Caco-2 (cell line): ENCODE measurements around the gene SLC12A7. TPM values are rescaled to one million over a fixed set of nuclear protein-coding genes. Genes with fewer than 3 reads are reported as not detected.

ENCODE experiments used
- BruUV-seq: library from RNA; stranded (reverse); fragments of 400-500 nt; replicated peaks from 2 replicates; lab custom pipeline; 2021; lab: Mats Ljungman, UMichigan
- CTCF ChIA-PET: fragments of 300-600 bp; sonication (Branson Sonifier 250); formaldehyde crosslinking; loops from one replicate; lab custom pipeline; 2022; ENCODE audit warnings: antibody characterized with exemption; lab: Charles Lee
- POLR2A ChIA-PET: fragments of 300-600 bp; sonication (Branson Sonifier 250); formaldehyde crosslinking; loops from one replicate; lab custom pipeline; 2022; ENCODE audit warnings: antibody characterized with exemption; lab: Charles Lee
- DNase-seq, 2 experiments: peaks; one replicate each; pipeline versions ENCODE4 v3.0.0 to v3.0.0-alpha.2; 2020 to 2022
- H3K27me3 ChIP-seq: replicated peaks from 2 replicates; pipeline ENCODE4 v1.6.0; 2011; ENCODE audit warnings: low read length; ENCODE audit not compliant: control insufficient read depth, insufficient read depth
- H3K36me3 ChIP-seq: 2 replicates; pipeline ENCODE4 v1.5.1; 2011; ENCODE audit warnings: low read length; ENCODE audit not compliant: control insufficient read depth, insufficient read depth
- H3K4me1 ChIP-seq: fragments of 250-450 bp; sonication (Bioruptor Pico); 2 replicates; pipeline ENCODE4 v1.5.1; 2020; ENCODE audit warnings: mild to moderate bottlenecking
- H3K4me3 ChIP-seq: 2 replicates; pipeline ENCODE4 v1.5.1; 2011; ENCODE audit warnings: low read depth, mild to moderate bottlenecking, control low read depth, low read length
- H3K9me3 ChIP-seq: fragments of 250-450 bp; sonication (Bioruptor Pico); 2 replicates; pipeline ENCODE4 v1.5.1; 2020; ENCODE audit warnings: mild to moderate bottlenecking, moderate library complexity
- H3K27ac Mint-ChIP-seq: one replicate; pipeline ENCODE4 v1.8.0; 2022; ENCODE audit warnings: mixed read lengths; ENCODE audit not compliant: unreplicated experiment
- H3K27me3 Mint-ChIP-seq: one replicate; pipeline ENCODE4 v1.8.0; 2022; ENCODE audit warnings: mixed read lengths; ENCODE audit not compliant: insufficient read depth, unreplicated experiment
- H3K36me3 Mint-ChIP-seq: one replicate; pipeline ENCODE4 v1.8.0; 2022; ENCODE audit warnings: mild to moderate bottlenecking, mixed read lengths; ENCODE audit not compliant: insufficient read depth, unreplicated experiment
- H3K4me1 Mint-ChIP-seq: one replicate; pipeline ENCODE4 v1.8.0; 2022; ENCODE audit warnings: low read depth, mixed read lengths; ENCODE audit not compliant: unreplicated experiment
- H3K4me3 Mint-ChIP-seq: one replicate; pipeline ENCODE4 v1.8.0; 2022; ENCODE audit warnings: mild to moderate bottlenecking, moderate library complexity, mixed read lengths; ENCODE audit not compliant: unreplicated experiment
- H3K9me3 Mint-ChIP-seq: one replicate; pipeline ENCODE4 v1.8.0; 2022; ENCODE audit warnings: mixed read lengths; ENCODE audit not compliant: unreplicated experiment
- CTCF ChIP-seq, 2 experiments: fragments of 200-600 bp in 1 of 2; IDR thresholded peaks; 1 replicate in 1 of 2; 2 replicates in 1 of 2; pipeline versions ENCODE4 v1.5.1 to v1.8.0; 2011 to 2022; ENCODE audit warnings: antibody characterized with exemption in 1 of 2, control low read depth in 1 of 2, inconsistent platforms in 1 of 2, low read depth in 1 of 2, low read length in 1 of 2, mild to moderate bottlenecking in 1 of 2, moderate library complexity in 1 of 2; ENCODE audit not compliant: insufficient read depth in 1 of 2, severe bottlenecking in 1 of 2, unreplicated experiment in 1 of 2
- intact Hi-C: fragments of 100-400 bp; cut with micrococcal nuclease; formaldehyde crosslinking; loops from one replicate; pipeline ENCODE4 v1.10.0; 2022; ENCODE audit not compliant: unreplicated experiment
- total RNA-seq: library from RNA; stranded (reverse); gene quantifications from 2 replicates; pipeline ENCODE4 v1.2.3, GENCODE V29; 2022

Gene SLC12A7
- total RNA-seq, 1 experiment from 2014 or later = 41.7 TPM

- intact Hi-C loops = no loop called here
- Mint-ChIP-seq H3K4me3 (no peak overlapping the region), H3K27ac (no peak overlapping the region), H3K9me3 (no peaks in the 10 kb centered on the region), H3K36me3 (no peaks in the 10 kb centered on the region), H3K27me3 (no peaks in the 10 kb centered on the region), H3K4me1 (no peaks in the 10 kb centered on the region)
- ChIA-PET CTCF (no interaction called here), POLR2A (no interaction called here)
- DNase-seq = no peak
- no TSS peak for BruUV-seq
- H3K4me1 ChIP-seq = no peaks in the 10 kb centered on the region
- H3K27me3 ChIP-seq = no peaks in the 10 kb centered on the region
- no peak for TF ChIP-seq CTCF (IDR thresholded peaks at IDR 0.05; ENCODE audit: insufficient read depth in 1 of 2, low read depth in 1 of 2, low read length in 1 of 2, severe bottlenecking in 1 of 2, unreplicated experiment in 1 of 2)
- H3K36me3 ChIP-seq = no peaks in the 10 kb centered on the region
- H3K4me3 ChIP-seq = no peak overlapping the region
- H3K9me3 ChIP-seq = no peaks in the 10 kb centered on the region
Measured at GRCh38 chr5:1030801-1031271, 81.0 kb downstream of the SLC12A7 start.

GRCh38 chr5:1029945-1030625 is 81.8 kb downstream of the SLC12A7 start:
- H3K27me3 Mint-ChIP-seq = no peaks in the 10 kb centered on the region
- TF ChIP-seq CTCF (IDR thresholded peaks at IDR 0.05; ENCODE audit: insufficient read depth in 1 of 2, low read depth in 1 of 2, low read length in 1 of 2, severe bottlenecking in 1 of 2, unreplicated experiment in 1 of 2) = no peak
- Histone ChIP-seq H3K4me3 (no peak overlapping the region), H3K9me3 (no peaks in the 10 kb centered on the region), H3K4me1 (no peaks in the 10 kb centered on the region), H3K36me3 (no peaks in the 10 kb centered on the region), H3K27me3 (no peaks in the 10 kb centered on the region)
- intact Hi-C loops = no loop called here
- ChIA-PET CTCF (no interaction called here), POLR2A (no interaction called here)
- H3K36me3 Mint-ChIP-seq = no peaks in the 10 kb centered on the region
- no peak for DNase-seq
- BruUV-seq = no TSS peak
- H3K27ac Mint-ChIP-seq = no peak overlapping the region
- H3K9me3 Mint-ChIP-seq = no peaks in the 10 kb centered on the region
- no peak overlapping the region for H3K4me3 Mint-ChIP-seq
- no peaks in the 10 kb centered on the region for H3K4me1 Mint-ChIP-seq

DNA sequence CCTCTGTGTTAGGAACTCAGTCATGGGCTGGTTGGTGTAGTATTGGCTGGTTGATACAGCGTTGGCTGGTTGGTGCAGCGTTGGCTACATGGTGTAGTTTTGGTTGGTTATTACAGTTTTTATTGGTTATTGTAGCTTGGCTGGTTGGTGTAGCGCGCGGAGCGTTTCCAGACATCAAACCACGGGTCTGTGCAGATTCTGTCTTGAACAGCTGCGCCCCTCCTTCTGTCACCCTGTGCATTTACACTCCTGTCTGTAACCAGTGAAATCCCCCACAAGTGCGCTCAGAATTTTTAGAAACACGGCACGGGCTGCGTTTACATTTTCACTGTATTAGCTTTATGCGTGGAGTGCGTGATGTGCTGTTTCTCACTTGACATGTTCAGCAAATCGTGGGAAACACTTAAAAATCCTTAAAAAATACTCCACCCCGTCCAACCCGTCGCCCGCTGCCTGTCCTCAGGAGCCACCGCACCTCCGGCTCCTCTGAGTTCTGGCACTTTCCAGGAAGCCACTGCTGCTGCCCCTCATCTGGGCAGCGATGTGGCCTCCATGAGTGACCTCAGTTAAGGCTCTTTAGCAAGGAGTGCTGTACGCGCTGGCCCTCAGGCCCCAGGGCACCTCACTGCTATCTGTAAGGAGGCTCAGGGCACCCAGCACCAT is 82.5 kb downstream of the SLC12A7 start:
- H3K4me3 Mint-ChIP-seq = no peak overlapping the region
- Histone ChIP-seq H3K36me3 (no peaks in the 10 kb centered on the region), H3K27me3 (no peaks in the 10 kb centered on the region), H3K9me3 (no peaks in the 10 kb centered on the region), H3K4me1 (no peaks in the 10 kb centered on the region), H3K4me3 (no peak overlapping the region)
- CTCF ChIA-PET = no interaction called here
- no peaks in the 10 kb centered on the region for H3K4me1 Mint-ChIP-seq
- no peaks in the 10 kb centered on the region for H3K27me3 Mint-ChIP-seq
- no peaks in the 10 kb centered on the region for H3K9me3 Mint-ChIP-seq
- no peak for DNase-seq
- intact Hi-C loops = no loop called here
- H3K27ac Mint-ChIP-seq = no peak overlapping the region
- no TSS peak for BruUV-seq
- H3K36me3 Mint-ChIP-seq = no peaks in the 10 kb centered on the region
- TF ChIP-seq CTCF (IDR thresholded peaks at IDR 0.05; ENCODE audit: insufficient read depth in 1 of 2, low read depth in 1 of 2, low read length in 1 of 2, severe bottlenecking in 1 of 2, unreplicated experiment in 1 of 2) = no peak
- POLR2A ChIA-PET = no interaction called here
